ENCODE results near the gene RFNG. TPM values are rescaled to one million over a fixed set of nuclear protein-coding genes. Genes with fewer than 3 reads are reported as not detected.

RFNG gene, protein sequence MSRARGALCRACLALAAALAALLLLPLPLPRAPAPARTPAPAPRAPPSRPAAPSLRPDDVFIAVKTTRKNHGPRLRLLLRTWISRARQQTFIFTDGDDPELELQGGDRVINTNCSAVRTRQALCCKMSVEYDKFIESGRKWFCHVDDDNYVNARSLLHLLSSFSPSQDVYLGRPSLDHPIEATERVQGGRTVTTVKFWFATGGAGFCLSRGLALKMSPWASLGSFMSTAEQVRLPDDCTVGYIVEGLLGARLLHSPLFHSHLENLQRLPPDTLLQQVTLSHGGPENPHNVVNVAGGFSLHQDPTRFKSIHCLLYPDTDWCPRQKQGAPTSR
- total RNA-seq (100 to 1,000 TPM in 1 of 2 donors, 10 to 100 TPM in 1; 73.3 to 102 TPM), polyA plus RNA-seq (ENCODE audit: insufficient read depth, low read depth, low replicate concordance) (50.5 TPM)
- long read RNA-seq, donor 1, transcript RFNG-209 (1 exons, 2,886 nt): major isoform, 21 of 183 reads
- long read RNA-seq, donor 1, transcript RFNG-201 (8 exons, 1,828 nt): minor isoform, 9 of 183 reads
- long read RNA-seq, donor 1, partial matches to known transcripts: 107 of 183 reads
- long read RNA-seq, donor 1, other reads (novel, unspliced or antisense): 43 of 183 reads
- long read RNA-seq, donor 2, transcript RFNG-209 (1 exons, 2,886 nt): major isoform, 14 of 28 reads
- long read RNA-seq, donor 2, transcript RFNG-201 (8 exons, 1,828 nt): minor isoform, 5 of 28 reads
- long read RNA-seq, donor 2, partial matches to known transcripts: 5 of 28 reads
- long read RNA-seq, donor 2, other reads (novel, unspliced or antisense): 0 of 28 reads

DNA sequence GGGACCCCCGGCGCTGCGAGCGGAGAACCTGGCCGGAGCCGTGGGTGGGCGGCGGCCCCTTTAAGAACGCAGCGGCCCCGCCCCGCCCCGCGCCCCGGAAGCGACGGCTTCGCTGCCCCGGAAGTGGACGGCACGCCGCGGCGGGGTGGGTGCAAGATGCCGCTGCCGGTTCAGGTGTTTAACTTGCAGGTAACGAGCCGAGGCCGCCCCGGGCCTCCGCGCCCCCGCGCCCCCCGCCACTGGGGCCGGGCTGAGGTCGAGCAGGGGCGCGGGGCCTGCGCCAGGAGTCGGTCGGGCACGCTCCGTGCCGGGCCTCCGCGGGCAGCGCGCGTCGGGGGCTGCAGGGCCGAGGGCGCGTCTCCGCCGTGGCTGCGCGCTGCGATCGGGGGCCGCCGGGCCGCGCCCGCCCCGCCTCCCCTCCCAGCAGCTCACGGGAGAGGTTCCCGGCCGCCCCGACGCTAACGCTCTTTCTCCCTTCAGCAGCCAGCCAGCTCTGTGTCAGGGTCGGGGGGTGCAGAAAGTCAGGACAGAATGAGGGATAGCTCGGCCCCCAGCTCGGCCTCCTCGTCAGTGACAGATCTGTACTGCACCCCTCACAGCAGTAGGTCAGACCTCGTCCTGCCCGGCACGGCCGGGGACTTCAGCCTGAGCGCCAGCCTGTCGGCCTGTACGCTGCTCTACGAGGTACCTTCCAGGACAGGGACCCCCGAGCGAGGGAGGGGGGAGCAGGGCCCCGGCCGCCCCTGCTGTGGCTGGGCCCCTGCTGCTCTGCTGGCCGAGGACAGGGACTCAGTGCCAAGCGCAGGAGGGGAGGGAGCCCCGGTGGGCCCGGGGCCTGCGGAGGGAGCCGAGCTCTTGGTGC lies at the start of gene RFNG, which contains the start of gene GPS1:
RFNG (minus strand) TSS at position 36 of the 862 bp plus-strand sequence. CDS start 45 bp downstream, outside the sequence.
GPS1 (plus strand) TSS at position 123 of the 862 bp plus-strand sequence; CDS start at position 157, 34 bp downstream.
- Histone ChIP-seq H3K36me3 (ENCODE audit: low read depth, missing control alignments) (no peaks in the 10 kb centered on the region), H3K4me3 (peak within 1 kb of the TSS; percentile 72 to 78), H3K27me3 (no peaks in the 10 kb centered on the region), H3K4me1 (peaks cover 11% of the 10 kb centered on the region), H3K9me3 (no peaks in the 10 kb centered on the region), H3K27ac (peak within 1 kb of the TSS; percentile 42 to 78)
- peak; percentile 88 for DNase-seq
- intact Hi-C loops (cut with DNase I; ENCODE audit: low total_unique reads): no loop called here
- no peak for TF ChIP-seq POLR2A (IDR thresholded peaks at IDR 0.05)
- TF ChIP-seq, protein P1, sequence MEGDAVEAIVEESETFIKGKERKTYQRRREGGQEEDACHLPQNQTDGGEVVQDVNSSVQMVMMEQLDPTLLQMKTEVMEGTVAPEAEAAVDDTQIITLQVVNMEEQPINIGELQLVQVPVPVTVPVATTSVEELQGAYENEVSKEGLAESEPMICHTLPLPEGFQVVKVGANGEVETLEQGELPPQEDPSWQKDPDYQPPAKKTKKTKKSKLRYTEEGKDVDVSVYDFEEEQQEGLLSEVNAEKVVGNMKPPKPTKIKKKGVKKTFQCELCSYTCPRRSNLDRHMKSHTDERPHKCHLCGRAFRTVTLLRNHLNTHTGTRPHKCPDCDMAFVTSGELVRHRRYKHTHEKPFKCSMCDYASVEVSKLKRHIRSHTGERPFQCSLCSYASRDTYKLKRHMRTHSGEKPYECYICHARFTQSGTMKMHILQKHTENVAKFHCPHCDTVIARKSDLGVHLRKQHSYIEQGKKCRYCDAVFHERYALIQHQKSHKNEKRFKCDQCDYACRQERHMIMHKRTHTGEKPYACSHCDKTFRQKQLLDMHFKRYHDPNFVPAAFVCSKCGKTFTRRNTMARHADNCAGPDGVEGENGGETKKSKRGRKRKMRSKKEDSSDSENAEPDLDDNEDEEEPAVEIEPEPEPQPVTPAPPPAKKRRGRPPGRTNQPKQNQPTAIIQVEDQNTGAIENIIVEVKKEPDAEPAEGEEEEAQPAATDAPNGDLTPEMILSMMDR (IDR thresholded peaks at IDR 0.05): no peak
- 0 to 1% methylated on average over 2 to 59 of the region's 94 CpGs for WGBS, 2 donors

DNA sequence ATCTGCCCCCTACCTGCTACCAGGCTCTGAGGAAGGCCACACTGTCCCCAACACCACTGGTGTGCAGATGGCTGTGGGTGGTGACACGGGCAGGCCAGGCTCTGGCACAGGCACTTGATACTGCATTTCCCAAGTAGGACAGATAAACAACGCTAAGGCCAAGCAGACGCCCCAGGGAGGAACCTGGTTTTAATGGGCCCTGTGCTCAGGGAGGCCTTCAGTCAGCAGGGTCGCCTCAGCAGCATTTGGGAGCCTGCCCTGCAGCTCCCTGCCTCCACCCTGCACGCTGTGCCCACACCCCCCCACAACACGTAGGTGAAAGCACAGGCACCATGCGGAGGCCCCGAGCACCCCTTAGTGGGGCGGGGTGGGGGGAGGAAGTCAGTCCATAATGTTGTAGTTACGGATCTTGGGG lies 49.7 kb upstream of the RFNG start:
- peak overlapping the region; percentile 35 to 61 for H3K27ac ChIP-seq
- H3K4me1 ChIP-seq: peaks cover 48% of the 10 kb centered on the region
- 20 to 56% methylated on average over 2 to 10 of the region's 10 CpGs for WGBS, 2 donors
- peak; percentile 49 for DNase-seq
- no peaks in the 10 kb centered on the region for H3K36me3 ChIP-seq (ENCODE audit: low read depth, missing control alignments)
- no peaks in the 10 kb centered on the region for H3K9me3 ChIP-seq
- no peaks in the 10 kb centered on the region for H3K27me3 ChIP-seq
- TF ChIP-seq, protein P1 (IDR thresholded peaks at IDR 0.05): no peak
- no peak for TF ChIP-seq POLR2A (IDR thresholded peaks at IDR 0.05)
- H3K4me3 ChIP-seq: no peak overlapping the region
- intact Hi-C loops (cut with DNase I; ENCODE audit: low total_unique reads): no loop called here

DNA sequence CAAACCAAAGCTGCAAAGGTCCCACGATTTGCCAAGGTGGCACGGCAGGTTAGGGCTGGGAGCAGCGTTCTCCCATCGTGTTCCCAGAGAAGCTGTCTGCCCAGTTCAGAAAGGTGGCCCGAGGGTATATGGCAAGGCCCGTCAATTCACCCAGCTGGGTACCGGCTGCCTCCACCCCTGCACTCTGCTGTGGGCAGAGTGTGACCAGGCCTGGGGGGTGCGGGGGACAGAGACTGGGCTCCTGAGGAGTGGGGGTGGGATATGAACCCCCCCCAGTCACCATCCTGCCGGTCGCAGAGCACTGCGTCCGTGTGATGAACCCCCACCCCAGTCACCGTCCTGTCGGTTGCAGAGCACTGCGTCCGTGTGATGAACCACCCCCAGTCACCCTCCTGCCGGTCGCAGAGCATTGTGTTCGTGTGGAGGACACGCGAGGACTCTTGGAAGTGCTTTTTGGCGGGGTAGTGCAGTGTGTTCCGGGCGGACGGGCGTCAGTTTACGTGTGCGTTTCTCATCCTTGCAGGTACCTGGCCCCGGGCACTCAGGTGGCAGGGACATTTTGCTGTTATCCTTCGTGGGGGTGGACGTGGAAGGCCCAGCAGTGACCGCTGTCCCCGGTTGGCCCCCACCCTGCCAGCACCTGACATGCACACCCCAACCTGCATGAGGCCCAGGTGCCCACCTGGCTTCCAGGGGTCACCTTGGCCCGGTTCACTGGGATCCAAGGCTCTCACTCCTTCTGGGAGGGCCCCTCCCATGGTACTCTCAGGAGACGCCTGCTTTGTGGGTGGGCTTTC lies 49.1 kb upstream of the RFNG start:
- Histone ChIP-seq H3K9me3 (no peaks in the 10 kb centered on the region), H3K4me1 (peaks cover 42% of the 10 kb centered on the region), H3K4me3 (no peak overlapping the region), H3K36me3 (ENCODE audit: low read depth, missing control alignments) (no peaks in the 10 kb centered on the region), H3K27ac (peak overlapping the region; percentile 84 to 95), H3K27me3 (no peaks in the 10 kb centered on the region)
- 72 to 80% methylated on average over 10 to 35 of the region's 35 CpGs for WGBS, 2 donors
- DNase-seq: no peak
- intact Hi-C loops (cut with DNase I; ENCODE audit: low total_unique reads): no loop called here
- no peak for TF ChIP-seq POLR2A (IDR thresholded peaks at IDR 0.05)
- TF ChIP-seq, protein P1 (IDR thresholded peaks at IDR 0.05): no peak

All from testis (tissue), 5 donors.